Nephron progenitor cell (in vitro differentiated cells): Measurements from ENCODE around the gene VPS8.
A peak's percentile ranks its signal among the peaks of the same experiment; 100 is the strongest.
"Not testable (repeated sequence)": the region's sequence is repeated elsewhere in the genome, so short reads cannot be mapped to it uniquely, and the experiment has no call there.

ENCODE experiments used
- DNase-seq: peaks from one replicate; pipeline ENCODE4 v3.0.0; 2021
- H3K27ac Mint-ChIP-seq: 2 replicates; pipeline ENCODE4 v1.8.0; 2021; ENCODE audit warnings: mild to moderate bottlenecking, moderate library complexity, mixed read lengths
- H3K27me3 Mint-ChIP-seq: 2 replicates; pipeline ENCODE4 v1.8.0; 2021; ENCODE audit warnings: mild to moderate bottlenecking, low read depth, mixed read lengths; ENCODE audit not compliant: poor library complexity
- H3K36me3 Mint-ChIP-seq: 2 replicates; pipeline ENCODE4 v1.8.0; 2021; ENCODE audit warnings: low read depth, mixed read lengths
- H3K4me1 Mint-ChIP-seq: 2 replicates; pipeline ENCODE4 v1.8.0; 2021; ENCODE audit warnings: mixed read lengths
- H3K4me3 Mint-ChIP-seq: 2 replicates; pipeline ENCODE4 v1.8.0; 2021; ENCODE audit warnings: mild to moderate bottlenecking, moderate library complexity, mixed read lengths
- H3K9me3 Mint-ChIP-seq: 2 replicates; pipeline ENCODE4 v1.8.0; 2021; ENCODE audit warnings: mild to moderate bottlenecking, moderate library complexity, mixed read lengths
- TF ChIP-seq, protein P1 (sequence below): fragments of 200-600 bp; sonication (generic); IDR thresholded peaks from 2 replicates; pipeline ENCODE4 v1.5.0; 2021; ENCODE audit warnings: antibody characterized with exemption

Gene VPS8

DNA sequence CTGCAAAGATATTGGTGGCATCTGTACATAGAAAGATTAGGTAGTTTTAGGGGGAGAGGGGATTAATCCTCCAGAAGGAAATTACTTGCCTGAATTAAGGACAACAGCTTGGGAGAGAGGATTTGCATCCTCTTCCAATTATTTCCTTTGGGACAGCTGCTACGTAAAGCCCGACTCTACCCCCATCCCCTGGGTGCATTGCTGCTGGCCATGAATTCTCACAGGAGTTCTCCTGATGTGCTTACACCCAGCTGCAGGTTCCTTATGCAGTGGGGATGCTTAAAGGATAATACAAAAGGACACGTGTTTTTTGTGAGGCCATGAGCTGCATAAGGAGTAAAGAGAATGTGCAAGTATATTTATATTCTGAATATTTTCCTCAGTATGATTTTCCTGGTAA, 132.3 kb downstream of the VPS8 start:
- no peak overlapping the region for H3K4me3 Mint-ChIP-seq
- no peak overlapping the region for H3K27ac Mint-ChIP-seq
- no peaks in the 10 kb centered on the region for H3K9me3 Mint-ChIP-seq
- no peak for DNase-seq
- no peaks in the 10 kb centered on the region for H3K27me3 Mint-ChIP-seq
- peaks cover 47% of the 10 kb centered on the region for H3K4me1 Mint-ChIP-seq
- H3K36me3 Mint-ChIP-seq, result peaks cover 41% of the 10 kb centered on the region
- TF ChIP-seq, protein P1, sequence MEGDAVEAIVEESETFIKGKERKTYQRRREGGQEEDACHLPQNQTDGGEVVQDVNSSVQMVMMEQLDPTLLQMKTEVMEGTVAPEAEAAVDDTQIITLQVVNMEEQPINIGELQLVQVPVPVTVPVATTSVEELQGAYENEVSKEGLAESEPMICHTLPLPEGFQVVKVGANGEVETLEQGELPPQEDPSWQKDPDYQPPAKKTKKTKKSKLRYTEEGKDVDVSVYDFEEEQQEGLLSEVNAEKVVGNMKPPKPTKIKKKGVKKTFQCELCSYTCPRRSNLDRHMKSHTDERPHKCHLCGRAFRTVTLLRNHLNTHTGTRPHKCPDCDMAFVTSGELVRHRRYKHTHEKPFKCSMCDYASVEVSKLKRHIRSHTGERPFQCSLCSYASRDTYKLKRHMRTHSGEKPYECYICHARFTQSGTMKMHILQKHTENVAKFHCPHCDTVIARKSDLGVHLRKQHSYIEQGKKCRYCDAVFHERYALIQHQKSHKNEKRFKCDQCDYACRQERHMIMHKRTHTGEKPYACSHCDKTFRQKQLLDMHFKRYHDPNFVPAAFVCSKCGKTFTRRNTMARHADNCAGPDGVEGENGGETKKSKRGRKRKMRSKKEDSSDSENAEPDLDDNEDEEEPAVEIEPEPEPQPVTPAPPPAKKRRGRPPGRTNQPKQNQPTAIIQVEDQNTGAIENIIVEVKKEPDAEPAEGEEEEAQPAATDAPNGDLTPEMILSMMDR, result no peak

DNA sequence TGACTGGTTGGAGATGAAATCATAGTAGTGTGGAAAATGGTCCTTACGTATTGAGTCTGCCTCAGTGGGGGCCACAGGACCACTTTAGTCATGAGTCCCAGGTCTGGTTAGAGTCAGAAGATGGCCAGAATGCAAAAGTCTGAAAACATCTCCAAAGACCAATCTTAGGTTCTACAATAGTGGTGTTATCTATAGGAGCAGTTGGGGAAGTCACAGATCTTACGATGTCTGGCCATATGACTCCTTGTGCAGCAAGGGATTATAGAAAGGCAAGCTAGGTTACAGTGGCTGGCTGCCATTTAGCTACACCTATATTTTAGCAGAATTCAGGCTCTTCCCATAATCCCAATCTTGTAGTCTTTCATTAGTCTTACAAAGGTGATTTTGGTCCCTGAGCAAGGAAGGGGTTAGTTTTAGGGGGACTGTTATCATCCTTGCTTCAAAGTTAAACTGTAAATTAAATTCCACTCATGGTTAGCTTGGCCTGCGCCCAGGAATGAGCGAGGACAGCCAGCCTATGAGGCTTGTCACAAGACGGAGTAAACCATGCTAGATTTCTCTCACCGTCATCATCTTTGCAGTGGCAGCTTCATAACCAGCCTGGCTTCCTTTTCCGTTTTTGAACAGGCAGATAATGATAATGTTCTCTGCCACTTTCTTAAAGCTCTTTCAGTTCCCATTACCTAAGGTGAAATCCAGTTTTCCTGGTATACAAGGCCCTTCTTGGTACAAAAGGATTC, 134.1 kb downstream of the VPS8 start:
- Mint-ChIP-seq H3K4me1 (peaks cover 29% of the 10 kb centered on the region), H3K27ac (peak overlapping the region; percentile 23), H3K9me3 (no peaks in the 10 kb centered on the region), H3K27me3 (no peaks in the 10 kb centered on the region), H3K36me3 (peaks cover 52% of the 10 kb centered on the region), H3K4me3 (no peak overlapping the region)
- no peak for DNase-seq
- TF ChIP-seq, protein P1, result no peak

DNA sequence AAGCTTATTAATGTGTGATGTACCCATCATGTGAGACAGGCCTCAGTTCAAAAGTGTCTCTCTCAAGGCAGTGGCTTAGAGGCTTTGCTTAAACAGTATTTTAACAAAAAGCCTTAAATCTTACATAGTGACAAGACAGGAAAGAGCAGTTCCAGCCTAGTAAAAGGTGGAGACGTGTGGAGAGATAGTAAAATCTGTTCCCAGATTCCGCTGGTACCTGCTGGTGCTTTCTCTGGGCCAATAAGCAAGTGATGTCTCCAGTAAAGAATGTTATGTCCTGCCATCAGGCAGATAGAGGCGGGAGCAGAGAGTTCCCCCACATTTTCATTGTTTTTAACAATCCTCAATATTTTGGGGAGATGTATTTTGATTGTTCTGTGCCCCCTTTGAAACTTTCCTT, 135.0 kb downstream of the VPS8 start:
- TF ChIP-seq, protein P1, result no peak
- peaks cover under 1% of the 10 kb centered on the region for H3K9me3 Mint-ChIP-seq
- no peak overlapping the region for H3K4me3 Mint-ChIP-seq
- peaks cover 22% of the 10 kb centered on the region for H3K4me1 Mint-ChIP-seq
- DNase-seq, result no peak
- peak overlapping the region; percentile 23 for H3K27ac Mint-ChIP-seq
- peaks cover 60% of the 10 kb centered on the region for H3K36me3 Mint-ChIP-seq
- H3K27me3 Mint-ChIP-seq, result no peaks in the 10 kb centered on the region

DNA sequence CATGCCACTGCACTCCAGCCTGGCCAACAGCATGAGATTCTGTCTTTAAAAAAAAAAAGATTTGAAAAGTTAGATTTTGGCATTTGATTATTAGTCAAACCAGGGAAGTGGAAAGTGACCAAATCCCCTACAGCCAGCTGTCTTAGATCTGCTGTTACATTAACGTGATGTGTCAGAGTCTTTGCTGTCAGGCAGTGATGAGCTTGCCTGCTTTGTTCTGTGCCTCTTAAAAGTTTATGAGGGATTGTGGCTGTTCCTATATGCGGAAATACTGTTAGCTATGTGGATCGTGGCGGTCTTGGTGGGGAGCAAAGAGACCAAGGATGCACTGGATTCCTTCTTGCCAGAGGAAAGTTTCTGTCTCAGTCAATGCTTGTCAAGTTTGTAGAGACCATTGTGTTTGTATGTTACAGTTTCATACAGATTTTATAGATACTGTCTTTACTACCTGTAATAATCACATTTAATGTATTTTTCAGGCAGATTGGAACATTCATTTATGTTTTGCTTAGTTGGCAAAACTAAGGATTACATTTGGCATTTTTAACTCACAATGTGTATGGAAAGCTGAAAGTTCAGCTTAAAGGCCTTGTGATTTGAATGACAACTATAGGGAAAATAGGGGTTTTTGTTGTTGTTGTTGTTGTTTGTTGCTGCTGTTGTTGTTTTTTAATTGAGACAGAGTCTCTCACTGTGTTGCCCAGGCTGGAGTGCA, 137.4 kb downstream of the VPS8 start:
- no peak overlapping the region for H3K27ac Mint-ChIP-seq
- peaks cover 38% of the 10 kb centered on the region for H3K4me1 Mint-ChIP-seq
- H3K4me3 Mint-ChIP-seq, result no peak overlapping the region
- peaks cover 4% of the 10 kb centered on the region for H3K27me3 Mint-ChIP-seq
- TF ChIP-seq, protein P1, result no peak
- peaks cover 8% of the 10 kb centered on the region for H3K9me3 Mint-ChIP-seq
- H3K36me3 Mint-ChIP-seq, result peaks cover 57% of the 10 kb centered on the region
- no peak for DNase-seq

DNA sequence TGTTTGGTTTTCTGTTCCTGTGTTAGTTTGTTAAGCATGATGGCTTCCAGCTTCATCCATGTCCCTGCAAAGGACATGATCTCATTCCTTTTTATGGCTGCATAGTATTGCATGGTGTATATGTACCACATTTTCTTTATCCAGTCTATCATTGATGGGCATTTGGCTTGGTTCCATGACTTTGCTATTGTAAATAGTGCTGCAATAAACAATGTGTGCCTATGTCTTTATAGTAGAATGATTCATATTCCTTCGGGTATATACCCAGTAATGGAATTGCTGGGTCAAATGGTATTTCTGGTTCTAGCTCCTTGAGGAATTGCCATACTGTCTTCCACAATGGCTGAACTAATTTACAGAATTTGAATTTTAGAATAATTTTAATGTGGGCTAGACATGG, 138.8 kb downstream of the VPS8 start:
- H3K4me1 Mint-ChIP-seq, result peaks cover 50% of the 10 kb centered on the region
- peak overlapping the region; percentile 31 for H3K27ac Mint-ChIP-seq
- DNase-seq, H3K9me3 Mint-ChIP-seq, H3K4me3 Mint-ChIP-seq, H3K27me3 Mint-ChIP-seq: not testable (repeated sequence)
- H3K36me3 Mint-ChIP-seq, result peaks cover 54% of the 10 kb centered on the region

DNA sequence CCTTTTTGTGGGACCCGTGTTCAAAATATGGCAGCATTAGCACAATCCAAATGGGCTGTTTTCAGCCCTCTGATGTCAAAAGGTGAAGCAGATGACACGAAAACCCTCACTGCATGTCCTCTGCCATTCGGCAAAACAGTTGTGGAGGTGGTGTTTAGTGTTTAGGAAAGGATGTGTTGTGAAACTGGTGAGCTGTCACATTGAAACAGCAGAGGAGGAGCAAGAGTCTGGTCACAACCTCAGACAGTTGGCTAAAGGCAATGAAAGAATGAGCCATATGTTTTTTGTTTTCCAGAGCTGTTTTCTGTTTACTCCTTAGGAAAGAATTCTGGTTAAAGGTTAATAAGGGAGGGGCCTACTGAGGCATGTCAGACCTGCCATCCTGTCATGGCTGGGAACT, 140.7 kb downstream of the VPS8 start:
- H3K36me3 Mint-ChIP-seq, result peaks cover 65% of the 10 kb centered on the region
- peaks cover 4% of the 10 kb centered on the region for H3K27me3 Mint-ChIP-seq
- H3K27ac Mint-ChIP-seq, result peak overlapping the region; percentile 83
- no peak for DNase-seq
- H3K4me3 Mint-ChIP-seq, result peak overlapping the region; percentile 16
- H3K4me1 Mint-ChIP-seq, result peaks cover 45% of the 10 kb centered on the region
- peaks cover 8% of the 10 kb centered on the region for H3K9me3 Mint-ChIP-seq
- TF ChIP-seq, protein P1, result no peak
